ENCODE results near the gene CD22.

CD22 gene

DNA sequence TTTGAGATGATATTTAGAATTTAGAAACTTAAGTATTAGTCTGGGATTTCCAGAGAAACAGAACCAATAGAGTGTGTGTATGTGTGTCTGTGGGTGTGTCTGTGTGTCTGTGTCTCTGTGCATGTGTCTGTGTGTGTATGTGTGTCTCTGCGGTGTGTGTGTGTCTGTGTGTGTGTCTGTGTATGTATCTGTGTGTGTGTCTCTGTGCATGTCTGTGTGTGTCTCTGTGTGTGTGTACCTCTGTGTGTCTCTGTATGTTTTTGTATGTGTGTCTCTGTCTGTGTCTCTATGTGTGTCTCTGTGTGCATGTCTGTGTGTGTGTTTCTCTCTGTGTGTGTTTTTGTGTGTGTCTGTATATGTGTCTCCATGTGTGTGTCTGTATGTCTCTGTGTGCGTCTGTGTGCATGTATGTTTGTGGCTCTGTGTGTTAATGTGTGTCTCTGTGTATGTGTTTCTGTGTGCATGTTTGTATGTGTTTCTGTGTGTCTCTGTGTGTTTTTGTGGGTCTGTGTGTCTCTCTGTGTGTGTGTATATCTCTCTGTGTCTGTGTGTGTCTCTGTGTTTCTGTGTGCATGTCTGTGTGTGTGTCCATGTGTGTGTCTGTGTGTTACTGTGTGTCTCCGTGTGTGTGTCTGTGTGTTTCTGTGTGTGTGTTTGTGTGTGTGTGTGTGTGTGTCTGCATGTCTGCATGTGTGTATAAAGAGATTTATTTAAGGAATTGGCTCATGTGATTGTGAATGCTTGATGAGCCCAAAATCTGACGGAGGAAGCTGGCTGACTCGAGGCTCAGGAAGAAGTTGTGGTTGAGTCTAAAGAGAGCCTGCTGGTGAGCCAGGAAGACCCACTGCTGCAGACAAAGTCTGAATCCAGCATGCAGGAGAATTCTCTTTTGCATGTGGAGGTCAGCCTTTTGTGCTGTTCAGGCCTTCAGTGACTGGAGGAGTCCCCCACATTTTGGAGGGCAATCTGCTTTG, 64.0 kb downstream of the CD22 start:
- DNase-seq = no peak

DNA sequence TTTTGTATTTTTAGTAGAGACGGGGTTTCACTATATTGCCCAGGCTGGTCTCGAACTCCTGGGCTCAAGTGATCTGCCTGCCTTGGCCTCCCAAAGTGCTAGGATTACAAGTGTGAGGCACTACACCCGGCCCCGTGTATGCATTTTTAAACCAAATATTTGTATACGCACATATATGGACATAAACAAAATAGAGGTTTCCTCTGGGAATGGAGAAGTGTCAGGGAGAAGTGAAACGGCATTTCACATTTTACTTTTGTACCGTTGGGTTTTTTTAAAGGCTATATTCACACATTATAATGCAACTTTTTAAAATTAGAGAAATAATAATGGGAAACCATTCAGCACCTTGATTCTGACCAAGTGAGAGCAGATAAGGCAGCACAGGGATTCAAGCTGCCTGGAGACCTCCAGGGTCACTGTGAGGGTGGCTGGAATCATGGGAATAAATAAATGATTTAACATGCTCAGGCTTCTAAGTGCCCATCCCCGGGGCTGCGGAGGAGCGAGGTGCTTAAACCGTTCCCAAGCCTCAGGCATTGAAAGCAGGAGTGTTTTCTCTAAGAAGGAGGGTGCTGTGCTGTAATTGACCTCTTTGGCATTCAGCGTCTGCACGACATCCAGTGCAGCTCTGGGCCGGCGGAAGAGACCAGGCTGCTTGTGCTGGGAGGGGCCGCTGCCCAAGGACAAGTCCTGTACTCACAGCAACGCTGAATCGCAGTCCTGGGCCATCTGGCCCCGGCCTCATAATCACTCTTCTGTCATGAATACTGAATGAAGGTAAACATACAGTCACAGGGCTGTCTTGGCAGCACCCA, 66.6 kb downstream of the CD22 start:
- no peak for DNase-seq

DNA sequence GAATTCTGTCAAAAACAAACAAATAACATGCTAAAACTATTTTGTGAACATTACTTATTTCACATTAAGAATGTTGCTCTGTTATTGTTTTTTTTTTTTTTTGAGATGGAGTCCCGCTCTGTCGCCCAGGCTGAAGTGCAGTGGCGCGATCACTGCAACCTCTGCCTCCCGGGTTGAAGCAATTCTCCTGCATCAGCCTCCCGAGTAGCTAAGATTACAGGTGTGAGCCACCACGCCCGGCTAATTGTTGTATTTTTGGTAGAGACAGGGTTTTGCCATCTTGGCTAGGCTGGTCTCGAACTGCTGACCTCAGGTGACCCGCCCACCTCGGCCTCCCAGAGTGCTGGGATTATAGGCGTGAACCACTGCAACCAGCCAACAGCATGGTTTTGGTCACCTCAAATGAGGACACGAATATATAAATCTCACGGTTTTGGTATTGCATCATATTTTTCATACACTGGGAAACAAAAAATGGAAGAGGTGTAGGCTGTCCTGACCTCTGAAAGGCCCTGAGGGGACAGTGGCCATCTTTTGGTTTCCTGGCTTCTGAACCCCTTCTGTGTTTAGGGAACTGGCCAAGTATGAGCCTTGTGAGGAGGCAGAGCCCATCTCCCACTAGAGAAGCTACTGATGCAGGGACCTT, 67.4 kb downstream of the CD22 start:
- no peak for DNase-seq
